ENCODE measurements around the gene NTM. TPM values are rescaled to one million over a fixed set of nuclear protein-coding genes. Genes with fewer than 3 reads are reported as not detected.

NTM gene
- total and polyA plus RNA-seq, 2 donors (not counting 1 experiment from before 2014, with no cell fraction given) = 12.3 to 28.6 TPM

DNA sequence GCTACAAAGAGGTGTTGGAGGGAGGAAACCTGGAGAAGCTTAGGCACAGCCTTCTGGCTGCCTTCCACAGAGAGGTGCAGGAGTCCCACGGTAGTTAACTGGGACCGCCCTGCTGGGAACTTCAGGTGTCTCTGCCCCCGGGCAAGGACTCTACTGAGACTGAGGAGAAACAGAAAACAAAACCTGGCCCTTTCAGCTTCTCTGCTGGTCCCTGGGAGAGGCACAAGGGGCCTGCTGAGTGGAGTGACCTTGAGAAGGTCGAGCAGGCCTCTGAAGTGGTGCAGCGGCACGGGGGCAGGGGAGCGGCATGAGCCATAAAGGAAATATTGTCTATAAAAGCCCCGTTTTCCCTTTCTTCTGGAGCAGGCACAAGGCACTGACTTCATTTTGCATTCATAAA lies 38.9 kb downstream of the NTM start:
- no peaks in the 10 kb centered on the region for H3K9me3 ChIP-seq (ENCODE audit: control insufficient read depth, insufficient read depth, low read depth, low read length)
- H3K27me3 ChIP-seq (ENCODE audit: control insufficient read depth, insufficient read depth, low read length) = no peaks in the 10 kb centered on the region
- H3K4me1 ChIP-seq (ENCODE audit: control insufficient read depth, extremely low read depth, insufficient read depth, low read length) = no peaks in the 10 kb centered on the region
- H3K4me3 ChIP-seq (replicated peaks in 1 of 4; ENCODE audit: control extremely low read depth in 1 of 4, insufficient read depth in 1 of 4, low read depth in 3 of 4, low read length in 4 of 4) = no peak overlapping the region
- no peak overlapping the region for H2AFZ ChIP-seq (ENCODE audit: low read length)
- no peak for TF ChIP-seq EZH2 (IDR thresholded peaks at IDR 0.05; ENCODE audit: low read length, missing control alignments)
- TF ChIP-seq, protein P1, sequence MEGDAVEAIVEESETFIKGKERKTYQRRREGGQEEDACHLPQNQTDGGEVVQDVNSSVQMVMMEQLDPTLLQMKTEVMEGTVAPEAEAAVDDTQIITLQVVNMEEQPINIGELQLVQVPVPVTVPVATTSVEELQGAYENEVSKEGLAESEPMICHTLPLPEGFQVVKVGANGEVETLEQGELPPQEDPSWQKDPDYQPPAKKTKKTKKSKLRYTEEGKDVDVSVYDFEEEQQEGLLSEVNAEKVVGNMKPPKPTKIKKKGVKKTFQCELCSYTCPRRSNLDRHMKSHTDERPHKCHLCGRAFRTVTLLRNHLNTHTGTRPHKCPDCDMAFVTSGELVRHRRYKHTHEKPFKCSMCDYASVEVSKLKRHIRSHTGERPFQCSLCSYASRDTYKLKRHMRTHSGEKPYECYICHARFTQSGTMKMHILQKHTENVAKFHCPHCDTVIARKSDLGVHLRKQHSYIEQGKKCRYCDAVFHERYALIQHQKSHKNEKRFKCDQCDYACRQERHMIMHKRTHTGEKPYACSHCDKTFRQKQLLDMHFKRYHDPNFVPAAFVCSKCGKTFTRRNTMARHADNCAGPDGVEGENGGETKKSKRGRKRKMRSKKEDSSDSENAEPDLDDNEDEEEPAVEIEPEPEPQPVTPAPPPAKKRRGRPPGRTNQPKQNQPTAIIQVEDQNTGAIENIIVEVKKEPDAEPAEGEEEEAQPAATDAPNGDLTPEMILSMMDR (conservative IDR thresholded peaks at IDR 0.05 in 1 of 2, IDR thresholded peaks at IDR 0.05 in 1 of 2; ENCODE audit: low read depth in 1 of 2, low read length in 2 of 2) = no peak
- no peak overlapping the region for H3K4me2 ChIP-seq (ENCODE audit: extremely low read depth, insufficient read depth, low read length)
- H3K79me2 ChIP-seq (ENCODE audit: control insufficient read depth, insufficient read depth, low read length) = no peaks in the 10 kb centered on the region
- H3K9ac ChIP-seq (ENCODE audit: insufficient read depth, low read length) = no peak overlapping the region
- DNase-seq (ENCODE audit: low read depth in 2 of 2) = no peak
- no peaks in the 10 kb centered on the region for H4K20me1 ChIP-seq (ENCODE audit: control insufficient read depth, extremely low read depth, insufficient read depth, low read length)
- no peaks in the 10 kb centered on the region for H3K36me3 ChIP-seq (ENCODE audit: control insufficient read depth, insufficient read depth, low read length)
- H3K27ac ChIP-seq (ENCODE audit: insufficient read depth, low read length) = no peak overlapping the region

- Histone ChIP-seq H3K27me3 (ENCODE audit: control insufficient read depth, insufficient read depth, low read length) (no peaks in the 10 kb centered on the region), H3K27ac (ENCODE audit: insufficient read depth, low read length) (no peak overlapping the region), H3K36me3 (ENCODE audit: control insufficient read depth, insufficient read depth, low read length) (no peaks in the 10 kb centered on the region), H2AFZ (ENCODE audit: low read length) (no peak overlapping the region), H3K9ac (ENCODE audit: insufficient read depth, low read length) (no peak overlapping the region), H3K4me3 (replicated peaks in 1 of 4; ENCODE audit: control extremely low read depth in 1 of 4, insufficient read depth in 1 of 4, low read depth in 3 of 4, low read length in 4 of 4) (no peak overlapping the region), H3K79me2 (ENCODE audit: control insufficient read depth, insufficient read depth, low read length) (no peaks in the 10 kb centered on the region), H3K4me1 (ENCODE audit: control insufficient read depth, extremely low read depth, insufficient read depth, low read length) (no peaks in the 10 kb centered on the region), H3K9me3 (ENCODE audit: control insufficient read depth, insufficient read depth, low read depth, low read length) (no peaks in the 10 kb centered on the region), H3K4me2 (ENCODE audit: extremely low read depth, insufficient read depth, low read length) (no peak overlapping the region), H4K20me1 (ENCODE audit: control insufficient read depth, extremely low read depth, insufficient read depth, low read length) (no peaks in the 10 kb centered on the region)
- TF ChIP-seq, protein P1 (conservative IDR thresholded peaks at IDR 0.05 in 1 of 2, IDR thresholded peaks at IDR 0.05 in 1 of 2; ENCODE audit: low read depth in 1 of 2, low read length in 2 of 2) = no peak
- TF ChIP-seq EZH2 (IDR thresholded peaks at IDR 0.05; ENCODE audit: low read length, missing control alignments) = no peak
- DNase-seq (ENCODE audit: low read depth in 2 of 2) = no peak
Measured at GRCh38 chr11:131411636-131412035, 41.2 kb downstream of the NTM start.

DNA sequence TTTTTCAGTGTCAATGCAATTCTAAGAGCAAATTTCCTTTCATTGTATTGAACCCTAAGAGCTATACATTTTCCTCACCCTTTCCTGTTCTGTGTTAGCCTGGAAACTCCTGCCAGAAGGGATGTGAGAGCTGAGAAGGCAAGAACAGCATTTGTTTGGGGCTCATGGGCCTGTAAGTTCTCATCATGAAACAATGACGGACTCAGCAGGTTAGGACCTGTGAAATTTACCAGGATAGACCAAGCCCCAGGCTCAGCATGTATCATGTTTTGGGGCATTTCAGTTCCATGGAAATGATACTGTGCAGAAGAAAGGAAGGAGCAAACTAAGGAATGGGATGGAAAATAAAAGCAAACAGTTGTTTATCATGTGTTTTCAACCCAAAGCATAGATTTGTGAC lies 41.6 kb downstream of the NTM start:
- no peak for DNase-seq (ENCODE audit: low read depth in 2 of 2)

More for the DNA sequence above, 41.6 kb downstream of the NTM start:
- Histone ChIP-seq H3K36me3 (ENCODE audit: control insufficient read depth, insufficient read depth, low read length) (no peaks in the 10 kb centered on the region), H3K9me3 (ENCODE audit: control insufficient read depth, insufficient read depth, low read depth, low read length) (no peaks in the 10 kb centered on the region), H3K4me2 (ENCODE audit: extremely low read depth, insufficient read depth, low read length) (no peak overlapping the region), H3K27ac (ENCODE audit: insufficient read depth, low read length) (no peak overlapping the region), H3K4me1 (ENCODE audit: control insufficient read depth, extremely low read depth, insufficient read depth, low read length) (no peaks in the 10 kb centered on the region), H3K4me3 (replicated peaks in 1 of 4; ENCODE audit: control extremely low read depth in 1 of 4, insufficient read depth in 1 of 4, low read depth in 3 of 4, low read length in 4 of 4) (no peak overlapping the region), H3K79me2 (ENCODE audit: control insufficient read depth, insufficient read depth, low read length) (no peaks in the 10 kb centered on the region), H2AFZ (ENCODE audit: low read length) (no peak overlapping the region), H3K9ac (ENCODE audit: insufficient read depth, low read length) (no peak overlapping the region), H3K27me3 (ENCODE audit: control insufficient read depth, insufficient read depth, low read length) (no peaks in the 10 kb centered on the region), H4K20me1 (ENCODE audit: control insufficient read depth, extremely low read depth, insufficient read depth, low read length) (no peaks in the 10 kb centered on the region)
- TF ChIP-seq EZH2 (IDR thresholded peaks at IDR 0.05; ENCODE audit: low read length, missing control alignments) = no peak
- TF ChIP-seq, protein P1 (conservative IDR thresholded peaks at IDR 0.05 in 1 of 2, IDR thresholded peaks at IDR 0.05 in 1 of 2; ENCODE audit: low read depth in 1 of 2, low read length in 2 of 2) = no peak
